ENCODE data around the gene TMEM9. TPM values are rescaled to one million over a fixed set of nuclear protein-coding genes. Genes with fewer than 3 reads are reported as not detected.

Gene TMEM9
- total RNA-seq, 1 donor from 2014 or later: 14.9 TPM

DNA sequence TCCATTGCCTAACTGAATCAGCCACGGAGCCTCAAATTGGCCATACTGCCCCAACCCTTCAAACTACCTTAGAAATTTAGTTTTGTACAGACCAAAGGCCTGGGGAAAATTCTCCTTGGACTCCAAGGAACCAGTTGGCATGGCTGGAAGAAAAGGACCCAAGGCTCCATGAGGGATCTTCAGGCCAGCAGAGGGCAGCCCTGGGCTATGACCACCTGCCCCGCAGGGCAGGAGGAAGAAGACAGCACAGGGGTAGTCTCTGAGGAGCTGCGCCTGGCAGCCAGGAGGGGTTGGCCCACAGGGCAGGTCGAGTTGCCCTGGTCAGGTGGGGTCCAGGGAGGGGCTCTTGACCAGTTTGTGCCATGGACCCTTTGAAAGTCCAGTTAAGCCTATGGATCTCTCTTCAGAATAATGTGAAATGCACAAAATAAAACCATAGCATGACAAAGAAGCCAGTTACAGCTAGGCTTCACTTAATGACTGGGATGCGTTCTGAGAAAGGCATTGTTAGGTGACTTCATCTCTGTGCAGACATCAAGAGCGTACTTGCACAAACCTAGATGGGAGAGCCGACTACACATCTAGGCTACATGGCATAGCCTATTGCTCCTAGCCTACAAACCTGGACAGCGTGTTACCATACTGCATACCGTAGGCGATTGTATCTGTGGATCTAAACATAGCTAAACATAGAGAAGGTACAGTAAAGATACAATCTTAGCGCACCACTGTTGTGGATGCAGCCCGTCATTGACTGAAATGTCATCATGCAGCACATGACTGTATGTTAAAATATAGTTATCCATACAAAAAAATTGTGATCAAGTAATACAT lies 68.2 kb downstream of the TMEM9 start:
- no peaks in the 10 kb centered on the region for H3K36me3 Mint-ChIP-seq (ENCODE audit: low read depth)
- H3K27me3 Mint-ChIP-seq (ENCODE audit: low read depth): peaks cover 25% of the 10 kb centered on the region
- no peak overlapping the region for H3K27ac Mint-ChIP-seq
- H3K9me3 Mint-ChIP-seq: no peaks in the 10 kb centered on the region
- H3K4me1 Mint-ChIP-seq (ENCODE audit: low read depth): no peaks in the 10 kb centered on the region
- intact Hi-C loops (cut with micrococcal nuclease): loop anchor here (1.0 kb wide), 1 partner anchor 28 kb away; no protein-coding TSS in a partner anchor
- no peak overlapping the region for H3K4me3 Mint-ChIP-seq (ENCODE audit: low read depth)
- DNase-seq (ENCODE audit: low spot score): no peak

Other genes with a start within 250 kb of the TMEM9 start
- gene KIF21B, start 130.8 kb downstream of the TMEM9 start, total RNA-seq: 50.4 and 53.2 TPM in 2 replicates
- gene CACNA1S, start 42.0 kb downstream of the TMEM9 start, total RNA-seq: not detected in 2 replicates
- not detected in 2 replicates for gene ASCL5, start 27.3 kb downstream of the TMEM9 start, total RNA-seq
- not detected in 2 replicates for gene IGFN1, start 36.4 kb upstream of the TMEM9 start, total RNA-seq
- not detected in 2 replicates for gene PKP1, start 129.0 kb upstream of the TMEM9 start, total RNA-seq
- not detected in 2 replicates for gene TNNT2, start 223.2 kb upstream of the TMEM9 start, total RNA-seq
- not detected in 2 replicates for gene LAD1, start 244.8 kb upstream of the TMEM9 start, total RNA-seq